ENCODE measurements around the gene POLRMT.

- no peak for TF ChIP-seq EP300 (IDR thresholded peaks at IDR 0.05; ENCODE audit: borderline replicate concordance in 1 of 2, low read depth in 1 of 2, low read length in 1 of 2)
- no peak for TF ChIP-seq RCOR1 (IDR thresholded peaks at IDR 0.05; ENCODE audit: low read length)
- TF ChIP-seq CTCF (IDR thresholded peaks at IDR 0.05) = no peak
- TF ChIP-seq, protein P1, sequence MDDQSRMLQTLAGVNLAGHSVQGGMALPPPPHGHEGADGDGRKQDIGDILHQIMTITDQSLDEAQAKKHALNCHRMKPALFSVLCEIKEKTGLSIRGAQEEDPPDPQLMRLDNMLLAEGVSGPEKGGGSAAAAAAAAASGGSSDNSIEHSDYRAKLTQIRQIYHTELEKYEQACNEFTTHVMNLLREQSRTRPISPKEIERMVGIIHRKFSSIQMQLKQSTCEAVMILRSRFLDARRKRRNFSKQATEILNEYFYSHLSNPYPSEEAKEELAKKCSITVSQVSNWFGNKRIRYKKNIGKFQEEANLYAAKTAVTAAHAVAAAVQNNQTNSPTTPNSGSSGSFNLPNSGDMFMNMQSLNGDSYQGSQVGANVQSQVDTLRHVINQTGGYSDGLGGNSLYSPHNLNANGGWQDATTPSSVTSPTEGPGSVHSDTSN (IDR thresholded peaks at IDR 0.05) = no peak
- TF ChIP-seq RAD21 (IDR thresholded peaks at IDR 0.05; ENCODE audit: low read length) = no peak
Observed at GRCh38 chr19:616062-616700, 17.2 kb downstream of the POLRMT start.

Data from SK-N-SH (cell line).